AG20443 (cell line): ENCODE data around the gene BST1.

Experiments
- DNase-seq: peaks from one replicate; pipeline ENCODE4 v3.0.0; 2012; ENCODE audit warnings: low spot score, mixed read lengths

Gene BST1

GRCh38 chr4:15702941-15703403 is at the start of gene BST1:
Gene BST1, plus strand, starts transcription at chr4:15703065. Its CDS starts 80 bp downstream, at chr4:15703145.
- peak; percentile 72 for DNase-seq

- no peak for DNase-seq
These were observed 49.4 kb upstream of the BST1 start for GRCh38 chr4:15653420-15653819.

GRCh38 chr4:15653864-15654592 is 48.8 kb upstream of the BST1 start:
- DNase-seq: peak; percentile 27

- peak; percentile 71 for DNase-seq
These were observed 48.2 kb upstream of the BST1 start for GRCh38 chr4:15654593-15655222.

- peak; percentile 99 for DNase-seq
These were observed 47.4 kb upstream of the BST1 start, which contains the start of gene FBXL5 for GRCh38 chr4:15655223-15656037. Gene FBXL5, minus strand, starts transcription at chr4:15655357. Its CDS starts 70 bp downstream, at chr4:15655287.

- DNase-seq: no peak
These were observed 46.8 kb upstream of the BST1 start for GRCh38 chr4:15656038-15656470.

- no peak for DNase-seq
These were observed 45.5 kb upstream of the BST1 start for GRCh38 chr4:15657366-15657765.

GRCh38 chr4:15658136-15658770 is 44.6 kb upstream of the BST1 start:
- DNase-seq: no peak

- DNase-seq: no peak
These were observed 44.1 kb upstream of the BST1 start for GRCh38 chr4:15658781-15659180.

- DNase-seq: peak; percentile 52
These were observed 42.9 kb upstream of the BST1 start for GRCh38 chr4:15659768-15660570.

GRCh38 chr4:15665753-15666365 is 37.0 kb upstream of the BST1 start:
- DNase-seq: peak; percentile 12

- no peak for DNase-seq
These were observed 35.9 kb upstream of the BST1 start for GRCh38 chr4:15667006-15667405.

GRCh38 chr4:15668566-15669435 is 34.1 kb upstream of the BST1 start:
- no peak for DNase-seq

GRCh38 chr4:15670576-15670975 is 32.3 kb upstream of the BST1 start:
- no peak for DNase-seq

GRCh38 chr4:15672101-15672500 is 30.8 kb upstream of the BST1 start:
- DNase-seq: no peak

GRCh38 chr4:15673337-15673736 is 29.5 kb upstream of the BST1 start:
- DNase-seq: no peak

GRCh38 chr4:15674046-15674445 is 28.8 kb upstream of the BST1 start:
- no peak for DNase-seq

GRCh38 chr4:15674926-15675325 is 27.9 kb upstream of the BST1 start:
- no peak for DNase-seq

GRCh38 chr4:15675356-15675755 is 27.5 kb upstream of the BST1 start:
- DNase-seq: no peak

- DNase-seq: no peak
These were observed 26.8 kb upstream of the BST1 start for GRCh38 chr4:15676039-15676438.
